HCT116 (cell line): Measurements from ENCODE around the gene DDX24. TPM values are rescaled to one million over a fixed set of nuclear protein-coding genes. Genes with fewer than 3 reads are reported as not detected.

ENCODE experiments used
- ATAC-seq: fragments of 200-7000 bp; cut with Tn5 transposase; 2 replicates; pipeline ENCODE4 v1.9.1; 2020; ENCODE audit warnings: mild to moderate bottlenecking, moderate library complexity
- BruUV-seq: library from RNA; stranded (reverse); fragments of 400-500 nt; replicated peaks from 2 replicates; lab custom pipeline; 2021; lab: Mats Ljungman, UMichigan
- CTCF ChIA-PET: fragments of 300-600 bp; sonication (Branson Sonifier 250); formaldehyde crosslinking; loops from one replicate; lab custom pipeline; 2021; ENCODE audit warnings: antibody characterized with exemption; lab: Charles Lee
- POLR2A ChIA-PET: fragments of 300-600, 350-600 bp; sonication (Branson Sonifier 250); formaldehyde crosslinking; loops from one replicate; lab custom pipeline; 2021; ENCODE audit warnings: antibody characterized with exemption; lab: Charles Lee
- RAD21 ChIA-PET, 2 experiments: fragments of 300-600 bp; sonication (Branson Sonifier 250); formaldehyde crosslinking; loops; one replicate each; lab custom pipeline; 2023; ENCODE audit warnings: low total read pairs in 2 of 2; ENCODE audit not compliant: uncharacterized antibody in 2 of 2, unreplicated experiment in 2 of 2, low non-redundant PET in 1 of 2; lab: Charles Lee
- DNase-seq: peaks from one replicate; pipeline ENCODE4 v3.0.0-alpha.2; 2010; ENCODE audit warnings: low read depth, low spot score
- H2AFZ ChIP-seq: fragments of 200-600 bp; shearing (Covaris generic), sonication (generic); 2 replicates; pipeline ENCODE4 v1.6.1; 2017; ENCODE audit warnings: low read depth, mixed run types, mixed read lengths, antibody characterized with exemption, low read length; ENCODE audit not compliant: poor library complexity, severe bottlenecking
- H3K27ac ChIP-seq: 2 replicates; pipeline ENCODE4 v1.5.1; 2012; ENCODE audit warnings: low read depth, low read length
- H3K27me3 ChIP-seq: fragments of 200-600 bp; sonication (generic); 2 replicates; pipeline ENCODE4 v1.6.1; 2016; ENCODE audit warnings: mixed run types, low read length, mixed read lengths; ENCODE audit not compliant: insufficient read depth
- H3K36me3 ChIP-seq, 2 experiments: fragments of 200-500 bp in 1 of 2; fragments of 200-600 bp in 1 of 2; sonication (Bioruptor generic) in 1 of 2; sonication (generic) in 1 of 2; 2 replicates each; pipeline versions ENCODE4 v1.5.1 to v1.6.1; 2014 to 2016; ENCODE audit warnings: low read length in 2 of 2, inconsistent platforms in 1 of 2, mixed read lengths in 1 of 2, mixed run types in 1 of 2; ENCODE audit not compliant: insufficient read depth in 2 of 2, control insufficient read depth in 1 of 2
- H3K4me1 ChIP-seq, 2 experiments: fragments of 200-600 bp in 1 of 2; sonication (generic) in 1 of 2; 2 replicates each; pipeline versions ENCODE4 v1.5.1 to v1.6.1; 2012 to 2017; ENCODE audit warnings: low read length in 2 of 2, inconsistent platforms in 1 of 2, mild to moderate bottlenecking in 1 of 2, mixed read lengths in 1 of 2, mixed run types in 1 of 2, moderate library complexity in 1 of 2; ENCODE audit not compliant: insufficient read depth in 2 of 2, control insufficient read depth in 1 of 2
- H3K4me2 ChIP-seq: fragments of 200-600 bp; sonication (generic); 2 replicates; pipeline ENCODE4 v1.6.1; 2017; ENCODE audit warnings: mixed run types, low read length, mixed read lengths
- H3K4me3 ChIP-seq, 2 experiments: fragments of 200-600 bp in 1 of 2; sonication (generic) in 1 of 2; replicated peaks in 1 of 2; 2 replicates each; pipeline ENCODE4 v1.5.1; 2011 to 2016; ENCODE audit warnings: low read length in 2 of 2, control low read depth in 1 of 2, low read depth in 1 of 2, mild to moderate bottlenecking in 1 of 2, mixed read lengths in 1 of 2, mixed run types in 1 of 2
- H3K79me2 ChIP-seq: fragments of 200-600 bp; sonication (generic); 2 replicates; pipeline ENCODE4 v1.6.1; 2017; ENCODE audit warnings: mild to moderate bottlenecking, mixed run types, low read length, moderate library complexity, mixed read lengths; ENCODE audit not compliant: insufficient read depth
- H3K9ac ChIP-seq: fragments of 200-600 bp; sonication (generic); 2 replicates; pipeline ENCODE4 v1.6.1; 2016; ENCODE audit warnings: low read length, mixed read lengths
- H3K9me2 ChIP-seq: fragments of 200-600 bp; sonication (generic), shearing (Covaris generic); 2 replicates; pipeline ENCODE4 v1.6.1; 2017; ENCODE audit warnings: mixed run types, mild to moderate bottlenecking, moderate library complexity; ENCODE audit not compliant: insufficient read depth
- H3K9me3 ChIP-seq, 2 experiments: fragments of 200-500 bp in 1 of 2; fragments of 200-600 bp in 1 of 2; sonication (Bioruptor generic) in 1 of 2; sonication (generic) in 1 of 2; 2 replicates each; pipeline ENCODE4 v1.6.1; 2014 to 2017; ENCODE audit warnings: low read length in 2 of 2, mixed read lengths in 2 of 2, inconsistent platforms in 1 of 2, low read depth in 1 of 2, mild to moderate bottlenecking in 1 of 2, mixed run types in 1 of 2, moderate library complexity in 1 of 2; ENCODE audit not compliant: control insufficient read depth in 1 of 2, insufficient read depth in 1 of 2
- H4K20me1 ChIP-seq: fragments of 200-600 bp; sonication (generic), shearing (Covaris generic); 2 replicates; pipeline ENCODE4 v1.6.1; 2017; ENCODE audit warnings: mixed run types, mild to moderate bottlenecking, moderate library complexity; ENCODE audit not compliant: insufficient read depth
- CEBPB ChIP-seq: IDR thresholded peaks from 2 replicates; pipeline ENCODE4 v1.6.1; 2012; ENCODE audit warnings: low read depth
- EGR1 ChIP-seq: IDR thresholded peaks from 2 replicates; pipeline ENCODE4 v1.6.1; 2012; ENCODE audit warnings: low read depth
- EZH2phosphoT487 ChIP-seq: fragments of 200-600 bp; IDR thresholded peaks from 2 replicates; pipeline ENCODE4 v1.6.1; 2018; ENCODE audit warnings: antibody characterized with exemption, borderline replicate concordance
- FOSL1 ChIP-seq: IDR thresholded peaks from 2 replicates; pipeline ENCODE4 v1.6.1; 2012; ENCODE audit warnings: low read depth
- REST ChIP-seq: IDR thresholded peaks from 2 replicates; pipeline ENCODE4 v1.6.1; 2012; ENCODE audit warnings: low read depth
- SIN3A ChIP-seq: IDR thresholded peaks from 2 replicates; pipeline ENCODE4 v1.6.1; 2012; ENCODE audit warnings: low read depth
- SP1 ChIP-seq: IDR thresholded peaks from 2 replicates; pipeline ENCODE4 v1.6.1; 2012; ENCODE audit warnings: low read depth
- SRF ChIP-seq: IDR thresholded peaks from 2 replicates; pipeline ENCODE4 v1.6.1; 2012; ENCODE audit warnings: low read depth
- YY1 ChIP-seq: IDR thresholded peaks from 2 replicates; pipeline ENCODE4 v1.6.1; 2011; ENCODE audit warnings: low read length, low read depth, moderate library complexity, mild to moderate bottlenecking; ENCODE audit not compliant: insufficient replicate concordance; ENCODE audit errors: extremely low read depth
- ZFX ChIP-seq: fragments of 450-650 bp; IDR thresholded peaks from 2 replicates; pipeline ENCODE4 v1.6.1; 2017
- intact Hi-C: fragments of 100-400 bp; cut with micrococcal nuclease; formaldehyde crosslinking; loops from 2 replicates; pipeline ENCODE4 v1.10.0; 2022
- total RNA-seq: library from RNA; stranded (reverse); gene quantifications from one replicate; pipeline ENCODE4 v1.2.1, GENCODE V29; 2021; ENCODE audit not compliant: unreplicated experiment
- TF ChIP-seq, protein P1 (sequence below), 3 experiments: fragments of 200-600 bp in 1 of 3; sonication (generic) in 1 of 3; IDR thresholded peaks in 2 of 3; conservative IDR thresholded peaks in 1 of 3; 2 replicates each; pipeline ENCODE4 v1.5.1; 2012 to 2017; ENCODE audit warnings: low read depth in 2 of 3, low read length in 2 of 3, antibody characterized with exemption in 1 of 3, borderline replicate concordance in 1 of 3, control low read depth in 1 of 3, mild to moderate bottlenecking in 1 of 3, mixed read lengths in 1 of 3, mixed run types in 1 of 3, moderate library complexity in 1 of 3; ENCODE audit not compliant: insufficient read depth in 1 of 3

Gene DDX24
- total RNA-seq, 1 experiment from 2014 or later = 169 TPM

DNA sequence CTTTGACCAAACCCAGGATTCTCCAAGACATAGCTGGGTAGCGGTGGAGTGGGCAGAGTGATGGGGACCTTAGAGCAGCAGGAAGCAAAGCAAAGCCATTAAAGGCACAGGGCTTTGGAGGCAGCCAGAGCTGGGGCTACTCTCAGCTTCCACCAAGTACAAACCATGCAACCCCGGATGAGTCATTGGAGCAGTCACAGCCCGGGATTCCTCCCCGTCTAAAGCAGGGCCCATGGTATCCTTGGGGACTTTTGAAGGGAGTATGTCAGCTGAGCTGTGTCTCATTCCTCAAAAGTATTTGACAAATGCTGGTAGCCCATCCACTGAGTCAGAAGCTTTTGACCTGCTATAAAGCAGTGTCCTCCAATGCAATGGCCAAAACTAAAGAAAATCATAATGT, 19.8 kb upstream of the DDX24 start:
- intact Hi-C loops = no loop called here
- no peaks in the 10 kb centered on the region for H3K9me2 ChIP-seq
- no peaks in the 10 kb centered on the region for H3K79me2 ChIP-seq
- no peak overlapping the region for H3K27ac ChIP-seq
- ATAC-seq = peak; percentile 52; the same call in 1 of the 2 replicates
- no peaks in the 10 kb centered on the region for H4K20me1 ChIP-seq
- RAD21 ChIA-PET = no interaction called here
- no peaks in the 10 kb centered on the region; a peak in 1 of 4 replicates for H3K4me1 ChIP-seq
- no peak overlapping the region for H3K4me3 ChIP-seq
- BruUV-seq = no TSS peak
- TF ChIP-seq, protein P1, sequence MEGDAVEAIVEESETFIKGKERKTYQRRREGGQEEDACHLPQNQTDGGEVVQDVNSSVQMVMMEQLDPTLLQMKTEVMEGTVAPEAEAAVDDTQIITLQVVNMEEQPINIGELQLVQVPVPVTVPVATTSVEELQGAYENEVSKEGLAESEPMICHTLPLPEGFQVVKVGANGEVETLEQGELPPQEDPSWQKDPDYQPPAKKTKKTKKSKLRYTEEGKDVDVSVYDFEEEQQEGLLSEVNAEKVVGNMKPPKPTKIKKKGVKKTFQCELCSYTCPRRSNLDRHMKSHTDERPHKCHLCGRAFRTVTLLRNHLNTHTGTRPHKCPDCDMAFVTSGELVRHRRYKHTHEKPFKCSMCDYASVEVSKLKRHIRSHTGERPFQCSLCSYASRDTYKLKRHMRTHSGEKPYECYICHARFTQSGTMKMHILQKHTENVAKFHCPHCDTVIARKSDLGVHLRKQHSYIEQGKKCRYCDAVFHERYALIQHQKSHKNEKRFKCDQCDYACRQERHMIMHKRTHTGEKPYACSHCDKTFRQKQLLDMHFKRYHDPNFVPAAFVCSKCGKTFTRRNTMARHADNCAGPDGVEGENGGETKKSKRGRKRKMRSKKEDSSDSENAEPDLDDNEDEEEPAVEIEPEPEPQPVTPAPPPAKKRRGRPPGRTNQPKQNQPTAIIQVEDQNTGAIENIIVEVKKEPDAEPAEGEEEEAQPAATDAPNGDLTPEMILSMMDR (IDR thresholded peaks at IDR 0.05 in 2 of 3, conservative IDR thresholded peaks at IDR 0.05 in 1 of 3; ENCODE audit: borderline replicate concordance in 1 of 3, insufficient read depth in 1 of 3, low read depth in 2 of 3, low read length in 2 of 3) = no peak
- TF ChIP-seq REST (no peak), EZH2phosphoT487 (no peak), SIN3A (no peak), CEBPB (no peak), EGR1 (no peak), ZFX (no peak), SRF (no peak), YY1 (no peak), SP1 (no peak), FOSL1 (no peak)
- CTCF ChIA-PET = no interaction called here
- H3K4me2 ChIP-seq = no peak overlapping the region
- POLR2A ChIA-PET = no interaction called here
- no peak overlapping the region for H3K9ac ChIP-seq
- DNase-seq = no peak
- no peak overlapping the region for H2AFZ ChIP-seq
- no peaks in the 10 kb centered on the region for H3K27me3 ChIP-seq
- no peaks in the 10 kb centered on the region for H3K36me3 ChIP-seq
- H3K9me3 ChIP-seq = no peaks in the 10 kb centered on the region
